Cardiac septum (tissue), 1 donor: ENCODE data around the gene XDH. TPM values are rescaled to one million over a fixed set of nuclear protein-coding genes. Genes with fewer than 3 reads are reported as not detected.

Source experiments
- DNase-seq: peaks from one replicate; pipeline ENCODE4 v3.0.0-alpha.2; 2020; ENCODE audit warnings: low spot score
- intact Hi-C: fragments of 100-400 bp; cut with DNase I; formaldehyde crosslinking; loops from one replicate; pipeline ENCODE4 v1.14.0; 2022
- total RNA-seq: library from RNA; stranded (reverse); fragmentation: NEBNext Ultra II Directional; extraction: Animal tissue kit (Norgen Biotek cat#: 25700); gene quantifications from one replicate; pipeline ENCODE4 v1.2.1, GENCODE V29; 2021
- donor health status: DM: no; HTN: no; CAD: no.

Gene XDH
- total RNA-seq, 1 donor from 2014 or later = not detected

DNA sequence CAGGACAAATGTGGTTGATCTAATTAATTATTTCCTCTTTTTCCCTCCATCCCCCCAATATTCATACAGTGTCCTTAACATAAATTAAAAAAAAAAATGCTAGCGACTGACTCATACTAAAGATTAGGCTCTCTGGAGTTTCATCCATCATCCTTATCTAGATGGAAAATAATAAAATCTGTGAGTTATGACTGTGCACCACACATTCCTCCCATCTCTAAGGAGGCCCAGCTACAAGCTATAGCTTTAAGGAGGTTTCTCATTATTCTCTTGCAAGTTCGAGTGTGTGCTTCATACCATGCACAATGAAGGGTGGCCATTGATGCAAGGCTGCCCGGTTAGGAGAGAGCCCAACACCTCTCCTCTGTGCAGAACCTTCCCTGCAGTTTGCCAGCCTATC is 77.3 kb downstream of the XDH start:
- intact Hi-C loops = loop anchor here (10.0 kb wide), 2 partner anchors 352 to 1162 kb away; no protein-coding TSS in a partner anchor
- DNase-seq = no peak

DNA sequence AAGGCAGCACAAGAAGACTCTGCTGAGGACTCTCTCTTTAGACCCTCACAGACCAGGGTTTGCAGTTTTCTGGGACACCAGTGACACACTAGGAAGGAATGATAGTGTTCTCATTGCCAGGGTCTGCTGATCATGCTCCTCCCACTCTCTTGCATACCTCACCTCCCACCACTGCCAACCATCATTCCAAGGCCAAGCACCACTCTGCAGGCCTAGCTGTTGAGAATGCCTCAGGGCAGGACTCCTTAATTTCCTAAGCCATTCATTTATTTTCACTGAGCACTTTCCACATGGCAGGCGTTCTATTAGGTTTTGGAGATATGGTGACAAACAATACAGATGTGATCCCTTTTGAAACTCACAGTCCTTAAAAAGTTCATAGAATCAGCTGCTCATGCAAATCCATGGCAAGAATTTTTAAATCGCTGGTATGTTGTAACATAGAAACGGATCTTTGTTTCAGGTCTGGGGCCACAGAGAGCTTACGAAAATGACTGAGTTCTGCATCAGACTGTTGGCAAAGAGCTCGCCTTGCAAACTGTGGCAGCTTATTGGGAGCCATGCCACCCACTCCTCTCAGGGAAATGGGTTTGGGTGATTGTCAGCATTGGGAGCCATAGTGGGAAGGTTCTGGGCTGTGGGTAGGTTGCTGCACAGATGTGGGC is 78.5 kb downstream of the XDH start:
- no peak for DNase-seq

DNA sequence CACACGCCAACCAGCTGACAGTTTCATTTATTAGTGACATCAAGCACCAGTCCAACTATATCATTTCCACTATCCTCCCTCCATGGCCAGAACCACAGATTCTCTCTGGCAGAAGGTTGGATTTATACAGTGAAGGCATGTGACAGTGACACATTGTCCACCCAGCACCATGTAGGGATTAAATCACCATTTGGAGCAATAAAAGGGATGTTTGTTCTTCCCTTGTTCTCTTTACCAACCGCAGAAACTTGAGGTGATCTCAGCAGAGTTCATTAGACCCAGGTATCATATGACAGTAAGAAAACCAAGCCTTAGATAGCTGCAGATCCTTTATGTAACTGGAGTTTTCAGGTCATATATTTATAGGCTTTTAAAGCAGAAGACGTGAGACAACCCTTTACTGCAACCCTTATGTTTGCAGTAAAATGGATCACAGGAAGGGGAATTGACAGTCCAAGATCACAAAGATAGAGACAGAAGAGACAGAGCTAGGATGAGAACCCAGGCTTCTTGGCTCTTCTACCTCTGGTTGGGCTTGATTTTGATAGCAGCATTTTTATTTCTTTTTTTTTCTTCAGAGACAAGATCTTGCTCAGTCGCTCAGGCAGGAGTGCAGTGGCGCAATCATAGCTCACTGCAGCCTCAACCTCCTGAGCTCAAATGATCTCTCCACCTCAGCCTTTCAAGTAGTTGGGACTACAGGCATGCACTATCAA is 80.1 kb downstream of the XDH start:
- no peak for DNase-seq
- intact Hi-C loops = loop anchor here (10.0 kb wide), 2 partner anchors 350 to 1160 kb away; no protein-coding TSS in a partner anchor

More for the DNA sequence above, 78.5 kb downstream of the XDH start:
- intact Hi-C loops = loop anchor here (10.0 kb wide), 2 partner anchors 351 to 1161 kb away; no protein-coding TSS in a partner anchor

DNA sequence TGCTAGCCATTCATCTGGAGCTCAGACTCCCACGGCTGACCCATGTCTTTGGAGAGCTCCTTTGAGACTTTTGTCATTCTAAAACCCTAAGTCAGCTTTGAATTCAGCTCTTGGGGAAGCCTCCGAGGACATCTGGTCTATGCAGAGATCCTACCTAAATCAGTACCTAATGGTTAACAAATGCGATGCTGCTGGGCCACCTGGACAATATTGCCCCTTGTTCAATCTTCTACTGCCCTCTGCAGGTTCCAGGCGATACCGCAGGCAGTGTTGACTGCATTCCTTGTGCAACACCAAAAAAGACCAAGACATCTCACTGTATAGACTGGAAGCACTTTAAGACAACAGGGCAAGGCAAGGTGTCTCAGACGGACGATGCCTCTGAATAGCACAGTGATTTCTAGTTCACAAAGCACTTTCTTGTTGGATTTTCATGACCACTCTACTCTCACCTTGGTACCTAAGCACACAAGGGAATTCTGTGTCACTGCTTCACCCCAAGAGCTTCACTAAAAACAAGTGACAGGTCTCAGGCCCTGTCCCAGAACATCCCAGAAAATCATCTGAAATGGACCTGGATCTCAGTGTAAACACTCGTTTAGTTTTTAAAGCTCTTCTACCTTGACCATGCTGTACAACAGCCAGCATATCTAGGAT is 80.9 kb downstream of the XDH start:
- no peak for DNase-seq
- intact Hi-C loops = loop anchor here (1.0 to 10.0 kb wide), 6 partner anchors 99 to 1159 kb away; partner anchors contain the start of gene EHD3

DNA sequence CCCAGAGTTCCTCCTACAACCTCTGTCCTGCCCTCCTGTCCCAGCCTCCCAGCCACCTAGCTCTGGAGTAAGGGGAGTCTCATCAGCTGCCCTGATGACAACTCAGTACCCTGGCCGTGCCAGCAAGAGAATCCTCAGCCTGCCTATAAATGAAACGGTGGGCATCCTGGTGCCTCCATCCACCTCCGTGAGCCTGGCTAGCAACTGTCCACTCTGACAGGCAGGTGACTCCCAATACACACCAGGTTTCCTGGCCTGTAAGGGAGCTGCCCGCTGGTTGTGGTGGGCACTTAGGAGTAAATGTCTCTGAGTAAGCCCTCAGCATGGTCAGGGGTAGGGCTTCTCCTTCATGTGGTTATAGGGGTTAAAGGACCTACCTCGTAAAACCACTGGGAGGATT is 81.5 kb downstream of the XDH start:
- intact Hi-C loops = loop anchor here (1.0 to 10.0 kb wide), 6 partner anchors 98 to 1158 kb away; partner anchors contain the start of gene EHD3
- DNase-seq = no peak

DNA sequence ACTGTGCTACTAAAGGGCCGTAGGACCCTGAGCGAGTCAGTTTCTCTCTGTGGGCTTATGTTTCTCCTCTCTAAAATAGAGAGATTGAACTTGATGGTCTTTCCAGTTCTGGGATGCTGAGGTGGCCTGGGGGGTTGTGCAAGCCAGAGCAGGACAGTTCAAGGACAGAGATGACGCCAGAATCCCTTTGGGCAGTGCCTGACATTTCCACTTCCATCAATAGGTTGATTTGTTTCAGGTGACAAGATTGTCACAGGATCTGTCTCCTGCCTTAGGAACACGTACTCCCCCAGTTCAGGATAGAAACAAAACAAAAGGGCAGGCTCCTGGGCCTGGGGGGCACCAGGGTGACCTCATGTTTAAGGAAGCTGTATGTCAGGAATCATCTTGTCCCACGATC is 82.0 kb downstream of the XDH start:
- no peak for DNase-seq
- intact Hi-C loops = loop anchor here (2.0 to 10.0 kb wide), 4 partner anchors 98 to 1158 kb away; partner anchors contain the start of gene EHD3

DNA sequence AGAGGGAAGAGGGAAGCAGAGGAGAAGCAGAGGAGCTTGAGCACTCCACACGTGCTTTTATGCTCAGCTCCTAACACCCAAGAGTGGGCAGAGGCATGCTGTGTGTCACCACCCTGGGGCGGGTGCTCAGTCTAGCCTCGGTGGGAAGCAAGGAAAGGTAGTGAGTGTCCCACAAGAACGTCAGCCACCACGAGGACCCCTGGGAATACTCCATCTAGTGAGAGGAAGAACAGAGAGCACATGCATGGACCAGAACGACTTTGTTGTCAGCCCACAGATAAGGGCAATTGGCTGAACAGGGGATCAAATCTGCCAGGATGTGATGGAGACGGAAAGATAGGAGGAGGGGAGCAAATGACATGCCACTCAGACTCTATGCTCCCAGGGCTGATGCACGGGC is 83.4 kb downstream of the XDH start:
- intact Hi-C loops = loop anchor here (10.0 kb wide), 2 partner anchors 346 to 1156 kb away; no protein-coding TSS in a partner anchor
- DNase-seq = no peak

DNA sequence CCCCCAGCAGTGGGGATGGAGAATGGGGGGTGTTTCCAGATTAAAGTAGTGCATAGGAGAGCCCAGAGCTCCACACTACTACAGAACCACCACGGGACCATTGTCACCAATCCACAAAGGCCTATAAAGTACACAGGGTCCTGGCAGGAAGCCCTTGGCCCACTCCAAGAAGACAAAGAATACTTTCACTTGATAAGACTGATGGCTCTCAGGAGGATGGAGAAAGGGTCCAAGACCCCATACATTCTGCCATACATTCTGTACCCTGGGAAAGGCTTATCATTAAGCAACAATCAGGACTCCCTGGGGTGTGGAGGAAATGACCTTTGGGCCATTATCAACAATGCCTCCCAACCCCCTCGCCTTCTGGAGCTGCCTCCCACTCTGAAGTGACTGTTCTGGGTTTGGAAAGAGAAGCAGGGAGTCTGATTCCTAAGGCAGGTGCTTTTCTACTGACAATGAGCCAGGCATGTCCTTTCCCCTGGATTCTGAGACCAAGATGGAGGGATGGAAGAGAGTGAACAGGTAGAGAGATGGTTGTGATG is 85.4 kb downstream of the XDH start:
- DNase-seq = no peak
- intact Hi-C loops = no loop called here

DNA sequence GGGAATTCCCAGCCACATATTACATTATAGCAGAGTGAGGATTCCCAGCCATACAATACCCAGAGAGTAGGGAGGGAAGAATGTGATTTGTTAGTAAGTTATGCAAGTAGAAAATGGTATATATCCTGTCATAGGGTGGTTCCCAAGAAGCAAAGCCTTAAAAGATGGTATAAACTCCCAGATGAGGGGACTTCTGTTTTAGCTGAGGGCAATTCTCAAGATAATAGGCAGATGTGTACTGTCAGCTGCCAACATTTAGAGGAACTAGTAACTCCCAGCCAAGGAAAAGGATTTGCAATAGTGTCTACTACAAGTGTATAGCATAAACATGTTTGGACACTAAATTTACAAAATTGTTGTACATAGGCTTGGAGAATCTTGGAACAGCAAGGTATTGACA is 86.5 kb downstream of the XDH start:
- intact Hi-C loops = no loop called here

DNA sequence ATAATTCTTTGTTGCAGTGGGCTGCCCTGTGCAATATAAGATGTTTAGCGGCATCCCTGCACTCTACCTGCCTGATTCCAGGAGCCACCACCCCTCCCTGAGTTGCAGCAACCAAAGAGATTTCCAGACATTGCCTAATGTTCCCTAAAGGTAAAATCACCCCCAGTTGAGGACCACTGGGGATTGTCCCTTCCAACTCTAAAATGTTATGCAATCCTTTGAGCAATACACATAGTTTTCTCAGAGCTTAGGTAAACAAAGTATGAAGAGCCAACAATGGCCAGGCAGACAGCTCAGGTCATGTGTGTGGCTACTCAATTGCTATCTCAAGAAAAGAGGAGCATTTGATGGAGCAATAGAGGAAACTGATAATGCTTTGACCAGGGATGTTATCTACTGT is 87.0 kb downstream of the XDH start:
- no peak for DNase-seq
- intact Hi-C loops = no loop called here

More for the DNA sequence above, 86.5 kb downstream of the XDH start:
- DNase-seq = no peak

DNA sequence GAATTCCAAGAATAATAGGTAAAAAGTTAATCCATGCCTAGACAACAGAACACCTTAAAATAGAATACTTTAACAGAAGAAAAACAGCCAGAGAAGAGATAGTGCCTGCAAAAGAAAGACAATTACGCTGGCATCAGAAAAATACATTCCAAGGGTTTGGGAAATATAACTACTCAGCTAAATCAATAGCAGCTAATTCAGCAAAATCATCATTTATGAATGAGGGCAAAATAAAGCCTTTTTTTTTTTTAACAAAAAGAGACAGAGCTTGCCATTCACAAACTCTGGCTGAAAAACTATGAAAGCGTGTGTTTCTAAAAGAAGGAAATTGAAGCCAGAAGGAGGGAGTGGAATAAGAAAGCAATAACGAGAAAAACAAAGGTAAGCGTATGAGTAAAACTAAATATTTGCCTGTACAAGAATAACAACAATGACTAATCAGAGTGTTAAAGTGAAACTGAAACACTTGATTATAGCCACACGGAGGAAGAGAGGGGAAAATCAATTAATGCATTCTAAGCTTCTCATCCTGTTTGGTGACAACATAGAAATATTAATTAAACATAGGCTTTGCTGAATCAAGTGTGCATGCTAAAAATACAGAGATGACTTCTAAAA is 90.4 kb downstream of the XDH start:
- no peak for DNase-seq
- intact Hi-C loops = no loop called here

DNA sequence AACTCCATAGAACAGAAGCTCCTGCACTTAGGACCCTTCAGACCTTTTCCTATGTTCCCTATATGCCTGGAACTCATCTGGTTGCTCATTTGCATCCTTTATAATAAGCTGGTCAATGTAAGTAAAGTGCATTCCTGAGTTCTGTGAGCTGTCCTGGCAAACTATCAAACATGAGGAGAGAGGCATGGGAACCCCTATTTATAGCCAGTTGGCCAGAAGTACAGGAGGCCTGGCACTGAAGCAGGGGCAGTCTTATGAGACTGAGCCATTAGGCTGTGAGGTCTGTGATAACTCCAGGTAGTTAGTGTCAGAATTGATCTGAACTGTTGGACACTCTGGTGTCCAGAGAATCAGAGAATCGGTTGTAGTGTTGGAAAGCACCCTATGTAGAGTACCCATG is 92.2 kb downstream of the XDH start:
- no peak for DNase-seq
- intact Hi-C loops = loop anchor here (1.0 to 2.0 kb wide), 2 partner anchors 19 to 84 kb away; no protein-coding TSS in a partner anchor

DNA sequence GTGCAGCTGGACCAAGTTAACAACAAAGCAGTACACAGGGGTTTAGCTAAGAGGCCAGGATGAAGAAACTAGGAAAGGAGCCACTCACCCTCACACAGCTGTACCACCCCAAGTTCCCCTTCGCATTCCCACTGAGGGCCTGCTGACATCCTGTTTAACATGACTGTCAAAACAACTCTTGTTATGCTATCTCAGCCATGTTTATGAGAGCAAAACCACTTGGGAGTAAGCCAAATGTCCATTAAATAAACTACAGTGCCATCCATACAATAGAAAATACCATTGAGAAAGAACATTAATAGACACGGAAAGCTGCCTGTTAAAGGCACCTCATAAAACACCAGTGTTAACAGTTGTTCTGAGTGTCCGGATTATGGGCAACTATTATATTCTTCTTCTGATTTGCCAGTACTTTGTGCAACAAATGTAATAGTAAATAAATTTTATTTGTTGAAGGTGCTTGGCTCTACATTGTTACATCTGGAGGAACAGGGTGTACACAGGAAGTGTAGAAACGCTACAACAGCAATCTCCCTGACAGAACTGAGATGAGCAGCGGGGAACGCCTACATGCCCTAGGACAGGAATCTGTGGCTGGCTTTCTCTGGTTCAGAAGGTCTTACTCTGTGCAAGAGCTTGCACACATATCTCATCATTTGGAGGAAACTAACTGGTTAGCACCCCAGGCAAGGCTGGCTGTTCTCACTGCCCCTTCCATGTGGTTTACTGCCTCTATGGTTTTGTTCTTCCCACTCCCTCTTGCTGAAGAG is 95.0 kb downstream of the XDH start:
- DNase-seq = no peak
- intact Hi-C loops = no loop called here

DNA sequence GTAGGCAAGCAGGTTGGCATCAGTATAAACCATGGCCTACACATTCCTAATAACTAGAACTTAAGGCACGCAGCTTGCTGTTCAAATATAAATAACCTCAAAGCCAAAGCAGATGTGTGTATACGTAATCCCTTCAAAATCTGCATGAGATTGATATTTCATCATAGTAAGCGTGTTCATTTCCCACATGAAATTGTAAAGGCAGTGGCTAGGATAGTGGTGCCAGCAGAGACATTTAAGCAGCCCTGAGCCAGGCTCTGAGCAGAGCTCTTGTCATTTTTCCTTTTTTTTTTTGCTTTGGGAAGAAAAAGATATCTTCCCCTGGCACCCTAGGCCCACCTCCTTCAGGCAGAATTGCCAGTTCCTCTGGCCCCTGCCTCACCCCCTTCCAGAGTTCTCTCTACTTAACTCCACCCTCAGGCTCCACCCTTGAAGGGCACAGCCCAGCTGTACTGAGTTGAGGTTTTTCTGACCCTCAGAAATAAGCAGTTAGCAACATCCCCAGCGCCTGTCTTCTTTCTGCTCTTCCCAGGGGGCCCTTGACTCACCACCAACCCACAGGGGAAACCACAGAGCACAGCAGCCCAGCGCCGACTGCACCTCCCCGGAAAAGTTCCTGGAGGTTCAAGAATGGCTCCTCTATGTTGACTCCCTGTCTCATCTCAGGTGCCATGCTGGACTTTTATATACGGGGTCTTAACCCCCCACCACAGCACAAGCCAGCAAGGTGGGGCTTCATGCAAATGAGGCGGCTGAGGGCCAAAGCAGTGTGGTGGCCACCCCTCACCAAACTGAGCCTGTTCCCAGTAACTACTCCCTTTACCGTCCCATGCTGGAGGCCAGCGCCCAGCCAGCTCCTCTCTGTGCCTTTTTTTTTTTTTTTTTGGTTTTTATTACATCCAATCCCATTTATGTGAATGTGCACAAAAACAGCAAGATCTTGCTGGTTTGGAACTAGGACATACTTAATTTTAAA is 95.9 kb downstream of the XDH start:
- DNase-seq = no peak
- intact Hi-C loops = no loop called here

DNA sequence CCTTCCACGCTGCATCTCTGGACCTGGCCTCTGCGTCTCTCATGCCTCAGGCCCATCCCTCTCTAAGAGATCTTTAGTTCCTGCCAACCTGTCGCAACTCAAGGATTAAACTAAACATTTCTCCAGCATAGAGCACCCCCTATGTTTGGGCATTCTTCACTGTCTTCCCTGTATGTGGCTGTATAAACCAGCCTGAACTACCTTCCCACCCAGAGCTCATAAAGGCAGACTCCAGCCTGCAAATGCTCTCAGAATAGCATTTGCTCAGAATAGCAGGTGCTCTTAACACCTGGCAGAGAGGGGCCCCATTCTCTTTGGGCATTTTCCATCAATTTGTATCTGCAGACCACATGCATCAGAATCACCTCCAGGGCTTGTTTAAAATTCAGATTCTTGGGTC is 97.1 kb downstream of the XDH start:
- intact Hi-C loops = no loop called here
- no peak for DNase-seq

DNA sequence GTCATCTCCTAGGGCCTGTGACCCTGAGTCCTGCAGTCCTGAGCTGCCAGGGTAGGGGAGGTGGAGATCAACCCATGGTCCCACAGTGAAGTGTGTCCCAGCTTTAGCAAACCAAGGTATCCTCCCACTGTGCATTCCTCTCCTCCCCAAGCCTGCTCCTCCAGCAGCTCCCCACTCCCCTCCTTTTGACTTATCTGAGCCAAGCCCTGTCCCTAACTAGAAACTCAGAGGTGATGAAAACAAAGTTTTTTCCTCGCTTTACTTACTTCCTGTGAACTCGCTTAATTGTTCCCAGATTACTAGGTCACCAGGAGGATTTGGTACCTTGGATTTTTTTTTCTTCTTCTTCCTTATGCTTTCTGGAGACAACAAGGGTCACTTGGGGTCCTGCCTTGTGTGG is 99.8 kb downstream of the XDH start:
- intact Hi-C loops = no loop called here
- DNase-seq = no peak

DNA sequence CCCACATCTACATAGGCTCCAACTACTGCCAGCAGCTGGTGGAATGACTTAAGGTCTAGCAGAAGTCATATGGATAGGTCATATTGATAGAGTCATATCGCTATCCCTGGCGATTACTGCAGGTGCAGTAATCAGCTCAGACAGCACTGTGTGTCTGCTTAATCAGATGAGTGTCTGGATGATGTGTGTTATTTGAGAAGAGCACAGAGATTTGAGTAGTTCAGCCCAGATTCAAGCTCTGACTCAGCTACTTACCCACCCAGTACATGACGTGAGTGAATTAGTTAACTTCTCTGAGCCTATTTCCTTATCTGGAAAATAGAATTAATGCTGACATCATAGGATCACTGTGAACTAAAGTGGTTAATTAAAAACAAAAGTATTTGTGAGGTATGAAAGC is 101.6 kb downstream of the XDH start:
- no peak for DNase-seq
- intact Hi-C loops = no loop called here

DNA sequence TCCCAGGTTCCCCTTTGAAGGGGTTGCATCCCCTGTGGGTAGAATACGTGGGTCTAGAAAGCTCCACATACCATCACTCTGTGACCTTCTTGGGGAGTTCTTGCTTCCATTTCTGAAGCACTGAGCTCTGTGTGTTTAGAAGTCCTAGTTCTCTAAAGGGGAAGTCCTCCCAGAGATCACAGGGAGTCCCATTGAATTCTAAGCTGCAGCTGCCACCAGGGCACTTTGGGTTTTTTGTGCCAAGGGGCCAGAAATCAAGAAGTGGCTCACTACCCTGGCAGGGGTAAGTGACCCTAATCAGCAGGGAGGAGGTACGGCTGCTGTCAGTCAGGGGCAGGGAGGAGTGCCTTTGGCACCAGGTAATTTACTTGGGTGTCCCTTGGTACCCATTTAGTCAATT is 109.7 kb downstream of the XDH start:
- no peak for DNase-seq
- intact Hi-C loops = no loop called here
